GM11168 (cell line): Measurements from ENCODE around the gene MSN.
"Not testable (repeated sequence)": the region's sequence is repeated elsewhere in the genome, so short reads cannot be mapped to it uniquely, and the experiment has no call there.

Experiments
- in situ Hi-C: fragments of 300-500 bp; cut with MboI; formaldehyde crosslinking; loops from one replicate; pipeline ENCODE4 v1.12.0; 2022; ENCODE audit warnings: low sequenced_read_pairs; ENCODE audit not compliant: unreplicated experiment

Gene MSN

DNA sequence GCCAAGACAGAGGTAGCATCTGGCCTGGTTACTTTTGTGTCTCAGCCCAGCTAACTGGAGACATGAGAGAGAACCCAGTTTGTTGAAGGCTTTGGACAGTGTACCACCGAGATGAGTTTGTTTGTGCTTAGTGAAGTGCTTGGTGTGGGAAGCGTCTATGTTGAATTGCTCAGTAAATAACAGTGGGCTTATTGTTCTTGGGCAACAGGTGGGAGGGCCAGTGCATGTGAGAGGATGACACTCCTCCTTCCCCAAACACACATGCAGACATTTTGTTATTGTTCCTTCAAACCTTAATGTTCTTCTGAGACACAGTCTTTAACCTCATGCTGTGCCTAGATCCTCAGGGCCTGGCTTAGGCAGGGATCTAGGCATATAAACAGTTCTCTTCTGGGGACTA lies 39.7 kb downstream of the MSN start:
- in situ Hi-C loops: no loop called here

DNA sequence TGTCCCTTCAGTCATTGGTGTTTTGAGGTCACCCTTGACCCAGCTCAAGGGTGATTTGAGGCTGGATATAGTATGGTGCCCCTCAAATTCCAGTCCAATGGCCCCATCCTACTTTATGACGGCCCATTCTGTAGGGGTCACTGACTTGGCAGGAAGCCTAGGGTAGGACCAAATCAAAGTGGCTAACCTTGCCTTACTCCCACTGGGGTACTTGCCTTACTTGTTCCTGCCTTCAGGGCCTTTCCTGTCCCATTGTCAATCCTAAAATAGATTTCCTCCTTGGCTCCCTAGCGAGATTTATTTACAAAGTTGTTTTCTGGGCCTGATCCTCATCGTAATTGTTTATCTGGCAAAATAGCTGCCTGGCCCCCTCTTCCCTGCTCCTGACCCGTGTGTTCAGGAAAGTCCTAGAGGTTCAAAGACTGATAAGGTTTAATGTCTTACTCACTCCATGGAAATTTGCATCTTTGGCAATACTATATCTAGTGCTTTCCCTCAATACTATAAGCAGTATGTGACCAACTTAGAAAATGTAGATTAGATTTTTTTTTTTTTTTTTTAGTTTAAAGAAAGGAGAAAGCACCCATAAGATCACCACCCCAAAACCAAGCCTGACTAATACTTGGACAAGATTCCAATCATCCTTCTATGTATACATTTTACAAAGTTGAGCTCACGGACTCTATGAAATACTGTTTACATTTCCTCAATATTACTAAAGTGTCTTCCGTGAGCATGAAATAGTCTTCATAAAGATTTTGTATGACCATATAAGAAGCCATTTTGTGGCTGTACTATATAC lies 44.8 kb downstream of the MSN start:
- in situ Hi-C loops: no loop called here

DNA sequence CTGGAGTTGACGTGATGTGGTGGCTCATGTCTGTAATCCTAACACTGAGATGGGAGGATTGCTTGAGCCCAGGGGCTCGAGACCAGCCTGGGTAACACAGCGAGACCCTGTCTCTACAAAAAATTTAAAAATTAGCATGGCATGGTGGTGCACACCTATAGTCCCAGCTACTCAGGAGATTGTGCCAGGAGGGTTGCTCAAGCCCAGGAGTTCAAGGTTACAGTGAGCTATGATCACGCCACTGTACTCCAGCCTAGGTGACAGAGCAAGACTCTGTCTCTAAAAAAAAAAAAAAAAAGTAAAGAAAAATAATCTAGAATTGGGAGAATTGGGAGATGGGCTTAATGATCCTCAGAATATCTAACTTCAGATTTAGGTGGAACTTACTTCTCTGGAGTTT lies 51.1 kb downstream of the MSN start:
- in situ Hi-C loops: no loop called here

DNA sequence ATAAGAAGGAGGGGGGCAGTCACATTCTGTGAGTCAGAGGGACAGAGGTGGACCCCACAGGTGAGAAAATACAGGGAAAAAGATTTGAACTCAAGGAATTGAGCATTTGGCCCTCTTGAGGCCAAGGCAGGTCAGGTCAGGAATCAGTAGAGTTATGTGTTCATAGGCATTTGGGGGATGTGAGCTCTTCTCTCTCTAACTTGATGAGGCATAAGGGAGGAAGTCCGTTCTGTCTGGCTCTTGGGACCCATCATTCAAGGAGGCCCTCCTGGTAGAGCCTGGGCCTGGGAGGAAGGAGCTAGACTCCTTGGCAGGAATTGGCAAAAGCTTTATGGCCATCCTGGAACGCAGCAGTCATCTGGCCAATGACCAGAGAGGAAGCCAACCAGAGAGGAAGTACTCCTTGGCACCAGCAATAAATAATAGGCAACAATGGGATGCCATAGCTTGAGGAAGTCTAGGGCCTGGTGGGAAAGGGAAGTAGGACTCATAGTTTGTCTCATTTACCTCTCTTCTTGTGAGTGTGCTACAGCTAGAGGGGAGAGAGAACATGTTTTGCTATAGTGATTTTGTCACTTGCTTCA lies 53.0 kb downstream of the MSN start:
- in situ Hi-C loops: loop anchor here (10.0 kb wide), 1 partner anchor 126 kb away; no protein-coding TSS in a partner anchor

DNA sequence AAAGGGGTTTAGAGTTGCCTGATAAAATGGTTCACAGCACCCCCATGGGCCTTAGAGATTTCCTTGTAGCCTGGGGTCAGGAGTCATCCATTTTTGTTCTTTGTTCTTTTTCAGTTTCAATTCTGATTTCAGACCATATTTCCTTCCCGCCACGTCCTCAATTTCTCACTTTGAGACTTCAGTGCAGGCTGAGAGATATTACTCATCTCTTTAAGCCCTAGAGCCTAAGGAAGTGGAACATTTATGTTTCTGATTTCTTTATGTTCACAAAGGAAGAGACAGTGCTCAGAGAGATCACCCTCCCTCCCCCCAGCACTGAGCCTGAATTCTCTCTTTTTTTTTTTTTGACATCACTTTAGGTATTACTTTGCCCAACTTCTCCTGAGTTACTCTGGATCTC lies 56.3 kb downstream of the MSN start:
- in situ Hi-C loops: loop anchor here (10.0 kb wide), 1 partner anchor 129 kb away; no protein-coding TSS in a partner anchor

DNA sequence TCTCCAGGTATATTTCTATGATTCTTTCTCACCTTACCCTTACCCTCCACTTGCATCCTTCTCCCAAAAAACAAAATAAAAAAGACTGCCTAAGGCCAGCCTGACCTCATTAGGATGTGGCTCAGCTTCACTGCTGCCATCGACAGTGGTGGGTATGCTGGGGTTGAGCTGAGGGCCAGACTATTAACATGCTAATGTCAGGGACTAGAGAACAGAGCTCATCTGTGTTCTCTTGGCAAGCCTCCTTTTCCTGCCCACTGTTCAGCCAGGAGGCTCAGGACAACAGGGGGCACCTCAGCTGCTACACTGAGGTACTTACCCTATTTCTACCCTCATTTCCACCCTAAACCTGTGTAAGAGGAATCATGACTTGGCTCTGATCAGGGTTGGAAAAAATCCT lies 59.3 kb downstream of the MSN start:
- in situ Hi-C loops: loop anchor here (10.0 to 25.0 kb wide), 2 partner anchors 132 to 261 kb away; no protein-coding TSS in a partner anchor

DNA sequence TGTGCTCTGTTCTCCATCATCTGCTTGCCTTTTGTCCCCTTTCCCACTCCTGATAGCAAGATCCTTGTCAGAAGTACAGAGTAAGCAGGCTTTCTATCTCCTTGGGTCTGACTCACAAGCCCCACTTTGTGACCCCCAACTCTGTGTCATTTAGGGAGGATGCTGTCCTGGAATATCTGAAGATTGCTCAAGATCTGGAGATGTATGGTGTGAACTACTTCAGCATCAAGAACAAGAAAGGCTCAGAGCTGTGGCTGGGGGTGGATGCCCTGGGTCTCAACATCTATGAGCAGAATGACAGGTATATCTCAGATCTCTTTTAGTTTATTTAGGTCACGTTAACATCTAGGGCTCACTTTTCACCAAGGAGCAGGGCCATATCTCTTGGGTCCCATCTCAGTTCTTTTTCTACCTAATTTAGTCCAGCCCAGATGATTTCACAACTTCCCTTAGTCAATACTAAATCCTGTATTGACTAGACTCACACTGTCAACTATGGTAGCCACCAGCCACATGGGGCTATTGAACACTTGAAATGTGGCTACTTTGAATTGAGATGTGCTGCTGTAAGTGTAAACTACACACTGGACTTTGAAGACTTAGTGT lies 64.3 kb downstream of the MSN start:
- in situ Hi-C loops: loop anchor here (25.0 kb wide), 1 partner anchor 256 kb away; no protein-coding TSS in a partner anchor

DNA sequence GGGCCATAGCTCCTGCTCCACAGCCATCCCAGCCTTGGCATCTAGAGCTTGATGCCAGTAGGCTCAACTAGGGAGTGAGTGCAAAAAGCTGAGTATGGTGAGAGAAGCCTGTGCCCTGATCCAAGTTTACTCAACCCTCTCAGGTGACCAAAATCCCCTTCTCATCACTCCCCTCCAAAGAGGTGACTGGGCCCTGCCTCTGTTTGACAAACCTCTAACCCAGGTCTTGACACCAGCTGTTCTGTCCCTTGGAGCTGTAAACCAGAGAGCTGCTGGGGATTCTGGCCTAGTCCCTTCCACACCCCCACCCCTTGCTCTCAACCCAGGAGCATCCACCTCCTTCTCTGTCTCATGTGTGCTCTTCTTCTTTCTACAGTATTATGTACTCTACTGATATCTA lies 73.5 kb downstream of the MSN start:
- in situ Hi-C loops: loop anchor here (25.0 kb wide), 1 partner anchor 246 kb away; no protein-coding TSS in a partner anchor

DNA sequence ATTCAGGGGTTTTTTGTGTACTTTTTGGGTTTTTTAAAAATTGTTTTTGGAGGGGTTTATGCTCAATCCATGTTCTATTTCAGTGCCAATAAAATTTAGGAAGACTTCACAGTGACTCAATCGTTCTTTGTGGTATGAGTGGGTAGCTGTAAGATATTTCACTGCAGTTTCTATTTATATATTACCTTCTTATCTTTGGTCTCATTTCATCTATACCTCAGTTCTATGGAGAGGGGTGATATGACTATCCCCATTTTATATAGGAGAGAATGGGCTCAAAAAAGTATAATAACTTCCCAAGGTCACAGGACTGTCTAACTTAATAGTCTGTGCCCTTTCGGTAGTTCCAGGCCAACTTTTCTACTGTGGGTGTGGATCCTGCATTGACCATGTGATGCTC lies 74.4 kb downstream of the MSN start:
- in situ Hi-C loops: loop anchor here (25.0 kb wide), 1 partner anchor 245 kb away; no protein-coding TSS in a partner anchor

DNA sequence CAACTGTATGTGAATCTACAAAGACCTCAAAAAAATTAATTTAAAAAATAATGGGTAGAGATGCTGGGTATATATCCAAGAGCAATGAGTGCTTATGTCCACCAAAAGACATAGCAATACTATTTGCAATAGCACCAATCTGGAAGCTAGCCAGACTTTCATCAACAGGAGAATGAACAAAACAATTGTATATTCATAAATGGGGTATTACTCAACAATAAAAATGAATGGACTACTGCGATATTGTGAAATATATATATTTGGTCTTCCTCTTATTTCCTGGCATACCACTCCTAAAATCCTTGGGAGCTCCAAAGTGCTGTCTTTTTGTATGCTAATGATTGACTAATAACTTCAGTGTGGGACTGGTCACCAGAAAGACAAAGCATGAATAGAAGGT lies 77.5 kb downstream of the MSN start:
- in situ Hi-C loops: loop anchor here (25.0 kb wide), 1 partner anchor 242 kb away; no protein-coding TSS in a partner anchor

DNA sequence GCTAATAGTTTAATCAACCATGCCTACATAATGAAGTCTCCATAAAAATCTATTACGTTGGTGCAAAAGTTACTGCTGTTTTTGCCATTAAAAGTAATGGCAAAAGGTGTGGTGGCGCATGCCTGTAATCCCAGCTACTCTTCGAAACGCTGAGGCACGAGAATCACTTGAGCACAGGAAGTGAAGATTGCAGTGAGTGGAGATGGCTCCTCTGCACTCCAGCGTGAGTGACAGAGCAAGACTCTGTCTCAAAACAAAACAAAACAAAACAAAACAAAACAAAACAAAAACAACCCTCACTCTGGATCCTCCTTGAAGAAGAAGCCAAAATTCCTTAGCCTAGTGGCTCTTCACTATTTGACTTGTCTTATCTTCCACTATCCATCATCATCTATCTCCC lies 78.0 kb downstream of the MSN start:
- in situ Hi-C loops: loop anchor here (25.0 kb wide), 1 partner anchor 242 kb away; no protein-coding TSS in a partner anchor

DNA sequence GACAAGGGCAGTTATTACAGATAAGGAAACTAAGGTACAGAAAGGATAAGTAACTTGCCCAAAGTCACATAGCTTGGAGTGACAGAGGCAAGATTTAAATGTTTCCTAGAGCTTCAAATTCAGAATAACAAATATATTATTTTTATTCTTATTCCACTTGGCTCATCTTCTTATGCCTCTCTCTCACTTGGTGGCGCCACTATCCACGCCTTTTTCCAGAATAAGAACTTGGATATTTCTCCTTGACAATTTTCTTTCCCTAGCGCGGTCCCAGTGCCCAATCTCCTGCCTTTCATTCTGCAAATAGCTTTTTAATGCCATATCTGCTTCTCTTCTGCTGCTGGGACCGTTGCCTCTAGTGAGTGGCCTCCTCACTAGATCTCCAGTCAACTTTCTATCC lies 78.5 kb downstream of the MSN start:
- in situ Hi-C loops: loop anchor here (25.0 kb wide), 1 partner anchor 241 kb away; no protein-coding TSS in a partner anchor

DNA sequence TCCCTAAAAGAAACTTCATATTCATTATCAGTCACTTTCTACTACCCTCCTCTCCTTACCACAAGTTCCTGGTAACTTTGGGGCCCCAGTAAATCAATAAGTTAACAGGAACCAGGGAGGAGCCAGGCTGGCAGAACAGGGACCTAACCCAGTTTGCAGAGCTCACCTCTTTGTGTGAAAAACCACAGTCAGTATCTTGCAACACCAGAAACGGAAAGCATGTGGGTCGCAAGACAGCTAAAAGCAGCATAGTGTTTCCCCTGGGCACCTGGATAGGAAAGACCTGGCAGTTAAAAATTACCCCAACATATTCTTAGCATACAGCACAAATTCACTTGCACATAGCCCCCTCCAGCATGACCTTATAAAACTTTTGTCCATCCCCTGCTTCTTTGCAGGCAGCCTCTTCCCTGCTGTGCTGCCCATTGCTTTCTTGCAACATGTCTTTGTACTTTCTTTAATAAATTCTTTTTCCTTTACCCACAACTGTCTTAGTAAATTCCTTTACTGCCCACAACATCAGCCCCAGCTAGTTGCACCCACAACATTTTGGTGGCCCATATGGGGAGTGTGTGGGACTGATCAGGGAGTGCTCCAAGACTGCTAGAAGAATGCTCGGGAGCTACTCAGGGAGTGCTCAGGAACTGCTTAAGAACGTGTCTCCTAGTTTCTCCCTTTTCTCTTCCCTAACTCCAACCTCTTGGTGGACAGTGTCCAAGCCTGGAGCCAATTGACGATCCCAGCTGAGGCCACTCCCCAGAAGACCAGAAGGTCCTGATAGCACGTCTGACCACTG lies 83.4 kb downstream of the MSN start:
- in situ Hi-C loops: no loop called here

DNA sequence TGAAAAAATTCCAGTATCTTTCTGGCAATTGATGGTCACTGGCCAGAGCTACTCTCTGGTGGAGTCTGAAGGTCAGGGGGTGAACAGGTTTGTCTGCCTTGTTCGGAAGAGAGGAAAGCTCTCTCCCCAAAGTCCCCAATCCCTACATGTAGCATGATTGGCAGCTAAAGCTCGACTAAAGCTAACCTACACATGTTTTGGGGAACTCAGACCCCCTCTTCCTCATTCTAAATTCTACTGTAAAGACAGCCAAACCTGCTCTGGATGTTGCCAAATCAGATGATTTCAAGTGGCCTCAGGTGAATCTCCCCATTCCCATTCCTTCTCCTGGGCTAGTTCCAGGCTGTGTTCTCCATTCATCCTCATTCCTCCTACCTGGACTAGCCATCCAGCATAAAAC lies 84.1 kb downstream of the MSN start:
- in situ Hi-C loops: no loop called here

DNA sequence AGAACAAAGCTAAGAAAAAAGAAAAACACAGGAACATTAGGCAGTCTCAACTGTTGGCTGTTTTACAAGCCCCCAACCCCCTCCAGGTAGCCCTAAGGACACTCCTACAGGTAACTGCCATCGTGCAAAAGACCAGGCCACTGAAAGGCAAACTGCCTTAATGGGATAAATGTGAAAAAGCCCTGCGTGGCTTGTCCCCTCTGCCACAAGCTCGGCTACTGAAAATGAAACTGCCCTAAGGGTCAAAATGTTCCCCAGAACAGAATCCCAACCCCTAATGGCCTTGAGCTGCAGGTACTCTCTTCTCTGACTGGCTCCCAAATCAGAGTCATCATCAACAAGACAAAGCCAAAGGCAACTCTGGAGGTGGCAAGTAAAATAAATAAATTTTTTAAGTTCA lies 84.8 kb downstream of the MSN start:
- in situ Hi-C loops: no loop called here

DNA sequence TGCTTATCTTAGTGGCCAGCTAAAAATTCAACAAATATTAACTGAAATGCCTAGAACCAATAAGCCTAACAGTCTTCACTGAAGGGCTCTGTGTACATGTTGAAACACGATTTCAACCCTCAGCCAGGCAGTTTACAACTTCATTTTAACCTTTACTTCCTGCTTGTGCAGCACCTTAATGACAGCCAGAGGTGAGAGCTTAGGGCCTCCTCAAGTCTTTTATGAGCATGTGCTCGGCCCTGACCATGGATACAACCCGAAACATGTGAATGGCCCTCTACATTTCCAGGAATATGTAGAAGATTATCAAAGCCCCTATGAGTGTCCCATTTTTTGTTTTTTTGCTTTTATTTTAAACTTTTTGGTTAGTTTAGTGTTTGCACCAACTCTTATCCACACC lies 88.3 kb downstream of the MSN start:
- in situ Hi-C loops: no loop called here

DNA sequence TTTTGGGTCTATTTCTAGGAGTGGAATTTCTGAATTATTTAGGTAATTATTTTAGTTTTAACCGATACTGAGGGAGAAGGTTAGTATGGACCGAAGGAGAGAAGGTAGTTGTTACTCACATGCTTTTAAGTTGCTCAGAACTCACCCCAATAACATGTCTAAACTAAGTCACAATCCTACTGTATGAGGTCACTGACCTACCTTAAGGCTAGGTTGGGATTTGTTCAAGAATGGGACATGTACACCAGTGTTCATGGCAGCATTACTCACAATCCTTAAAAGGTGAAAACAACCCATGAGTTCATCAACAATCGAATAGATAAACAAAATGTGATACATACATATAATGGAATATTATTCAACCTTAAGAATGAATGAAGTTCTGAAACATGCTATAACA lies 90.5 kb downstream of the MSN start:
- in situ Hi-C loops: no loop called here

DNA sequence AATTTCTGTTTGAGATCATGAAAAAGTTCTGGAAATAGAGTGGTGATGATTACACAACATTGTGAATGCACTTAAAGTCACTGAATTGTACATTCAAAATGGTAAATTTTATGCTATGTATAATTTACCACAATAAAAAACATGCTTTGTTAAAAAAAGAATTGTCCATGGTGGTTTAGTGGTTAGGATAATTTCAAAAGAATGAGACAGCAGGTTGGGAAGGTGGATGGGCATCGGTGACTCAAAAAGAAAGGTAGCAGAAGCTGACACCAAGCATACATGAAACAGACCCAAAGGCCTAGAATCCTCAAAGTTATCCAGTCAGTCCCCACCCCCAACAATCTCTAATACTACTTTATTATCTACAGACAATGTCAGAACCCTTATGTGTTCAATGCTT lies 91.1 kb downstream of the MSN start:
- in situ Hi-C loops: no loop called here

DNA sequence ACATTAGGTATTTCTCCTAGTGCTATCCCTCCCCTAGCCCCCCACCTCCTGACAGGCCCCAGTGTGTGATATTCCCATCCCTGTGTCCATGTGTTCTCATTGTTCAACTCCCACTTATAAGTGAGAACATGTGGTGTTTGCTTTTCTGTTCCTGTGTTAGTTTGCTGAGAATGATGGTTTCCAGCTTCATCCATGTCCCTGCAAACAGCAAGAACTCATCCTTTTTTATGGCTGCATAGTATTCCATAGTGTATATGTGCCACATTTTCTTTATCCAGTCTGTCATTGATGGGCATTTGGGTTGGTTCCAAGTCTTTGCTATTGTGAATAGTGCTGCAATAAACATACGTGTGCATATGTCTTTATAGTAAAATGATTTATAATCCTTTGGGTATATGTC lies 92.1 kb downstream of the MSN start:
- in situ Hi-C loops: not testable (repeated sequence)

DNA sequence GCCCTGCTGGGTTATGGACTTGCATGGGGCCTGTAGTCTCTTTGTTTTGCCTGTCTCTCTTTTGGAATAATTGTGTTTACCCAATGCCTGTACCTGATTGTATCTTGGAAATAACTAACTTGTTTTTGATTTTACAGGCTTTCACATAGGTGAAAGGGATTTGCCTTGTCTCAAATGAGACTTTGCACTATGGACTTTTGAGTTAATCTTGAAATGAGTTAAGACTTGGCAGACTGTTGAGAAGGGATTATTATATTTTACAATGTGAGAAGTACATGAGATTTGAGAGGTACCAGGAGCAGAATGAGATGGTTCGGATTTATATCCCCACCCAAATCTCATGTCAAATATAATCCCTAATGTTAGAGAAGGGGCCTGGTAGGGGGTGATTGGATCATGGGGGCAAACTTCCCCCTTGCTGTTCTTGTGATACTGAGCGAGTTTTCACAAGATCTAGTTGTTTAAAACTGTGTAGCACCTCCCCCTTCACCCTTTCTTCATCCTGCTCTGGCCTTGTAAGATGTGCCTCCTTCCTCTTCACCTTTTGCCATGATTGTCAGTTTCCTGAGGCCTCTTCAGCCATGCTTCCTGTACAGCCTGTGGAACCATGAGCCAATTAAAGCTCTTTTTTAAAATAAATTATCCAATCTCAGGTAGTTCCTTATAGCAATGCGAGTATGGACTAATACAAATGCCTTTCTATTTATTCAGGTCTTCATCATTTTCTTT lies 102.3 kb downstream of the MSN start:
- in situ Hi-C loops: no loop called here
